Measurements from ENCODE around the gene TNRC18.
"Not testable (repeated sequence)": the region's sequence is repeated elsewhere in the genome, so short reads cannot be mapped to it uniquely, and the experiment has no call there.

The TNRC18 gene

DNA sequence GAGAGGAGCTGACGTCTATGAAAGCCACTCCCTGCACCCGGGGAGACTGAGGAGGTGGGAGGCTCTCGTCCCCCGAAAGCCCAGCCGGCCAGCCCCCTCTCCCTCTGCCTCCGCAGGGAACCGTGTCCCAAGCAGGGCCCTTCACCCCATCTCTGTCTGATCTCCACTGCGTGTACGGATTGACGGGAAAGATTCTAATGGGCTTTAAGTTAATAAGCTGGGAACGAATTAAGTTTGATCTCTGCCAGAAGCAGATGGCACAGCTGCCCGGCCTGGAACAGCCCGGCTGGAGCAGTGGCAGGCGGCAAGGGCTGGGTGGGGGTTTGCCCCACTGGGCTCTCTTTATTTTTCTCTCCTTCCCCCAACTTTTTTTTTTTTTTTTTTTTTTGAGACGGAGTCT, 147.0 kb downstream of the TNRC18 start:
- Histone ChIP-seq H3K4me3 (ENCODE audit: low read depth in 1 of 2, low read length in 2 of 2) (no peak overlapping the region), H3K36me3 (ENCODE audit: insufficient read depth, low read length) (no peaks in the 10 kb centered on the region), H3K9me3 (ENCODE audit: low read length) (no peaks in the 10 kb centered on the region), H3K27me3 (ENCODE audit: control insufficient read depth in 1 of 2, insufficient read depth in 2 of 2, low read length in 2 of 2) (no peaks in the 10 kb centered on the region), H3K4me1 (ENCODE audit: insufficient read depth, low read length) (no peaks in the 10 kb centered on the region), H3K27ac (ENCODE audit: low read depth, low read length) (no peak overlapping the region), H3K9ac (ENCODE audit: low read length) (no peak overlapping the region)

DNA sequence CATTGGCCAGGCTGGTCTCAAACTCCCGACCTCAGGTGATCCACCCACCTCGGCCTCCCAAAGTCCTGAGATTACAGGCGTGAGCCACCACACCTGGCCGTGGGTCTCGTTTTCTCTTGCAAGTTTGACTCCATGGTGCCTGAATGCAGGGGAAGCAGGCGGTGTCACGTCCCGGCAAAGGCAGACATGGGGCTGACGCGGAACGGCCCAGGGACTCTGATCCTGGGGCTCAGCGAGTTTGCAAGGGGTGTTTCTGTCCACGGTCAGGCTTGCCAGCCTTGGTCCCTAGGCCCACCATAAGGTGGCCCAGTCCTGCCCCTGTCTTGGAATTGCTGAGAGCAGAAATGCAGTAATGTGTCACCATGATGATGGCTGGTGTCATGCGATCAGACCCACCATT, 147.5 kb downstream of the TNRC18 start:
- H3K4me3 ChIP-seq (ENCODE audit: low read depth in 1 of 2, low read length in 2 of 2); H3K4me1 ChIP-seq (ENCODE audit: insufficient read depth, low read length); H3K9ac ChIP-seq (ENCODE audit: low read length); H3K27ac ChIP-seq (ENCODE audit: low read depth, low read length); H3K27me3 ChIP-seq (ENCODE audit: control insufficient read depth in 1 of 2, insufficient read depth in 2 of 2, low read length in 2 of 2); H3K9me3 ChIP-seq (ENCODE audit: low read length); H3K36me3 ChIP-seq (ENCODE audit: insufficient read depth, low read length): not testable (repeated sequence)

DNA sequence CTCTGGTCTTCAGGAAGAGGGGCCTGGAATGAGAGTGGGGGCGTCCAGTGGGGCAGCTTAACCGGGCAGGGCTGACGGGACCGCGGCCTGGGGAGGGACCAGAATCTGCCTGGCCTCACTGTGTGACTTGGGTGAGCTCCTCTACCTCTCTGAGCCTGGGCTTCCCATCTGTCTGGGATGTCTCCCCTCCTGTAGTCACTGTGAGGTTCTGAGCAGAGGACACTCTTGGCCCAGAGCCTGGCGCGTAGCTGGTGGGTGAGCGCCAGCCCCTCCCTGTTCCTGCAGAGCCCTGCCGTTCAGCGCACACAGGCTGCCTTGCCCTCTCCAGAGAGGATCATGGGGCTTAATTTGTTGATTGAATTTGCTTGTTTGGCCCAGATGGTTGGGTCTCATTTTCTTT, 148.1 kb downstream of the TNRC18 start:
- not testable (repeated sequence) for H3K4me1 ChIP-seq (ENCODE audit: insufficient read depth, low read length); H3K9ac ChIP-seq (ENCODE audit: low read length); H3K4me3 ChIP-seq (ENCODE audit: low read depth in 1 of 2, low read length in 2 of 2); H3K36me3 ChIP-seq (ENCODE audit: insufficient read depth, low read length); H3K27me3 ChIP-seq (ENCODE audit: control insufficient read depth in 1 of 2, insufficient read depth in 2 of 2, low read length in 2 of 2); H3K27ac ChIP-seq (ENCODE audit: low read depth, low read length); H3K9me3 ChIP-seq (ENCODE audit: low read length)

DNA sequence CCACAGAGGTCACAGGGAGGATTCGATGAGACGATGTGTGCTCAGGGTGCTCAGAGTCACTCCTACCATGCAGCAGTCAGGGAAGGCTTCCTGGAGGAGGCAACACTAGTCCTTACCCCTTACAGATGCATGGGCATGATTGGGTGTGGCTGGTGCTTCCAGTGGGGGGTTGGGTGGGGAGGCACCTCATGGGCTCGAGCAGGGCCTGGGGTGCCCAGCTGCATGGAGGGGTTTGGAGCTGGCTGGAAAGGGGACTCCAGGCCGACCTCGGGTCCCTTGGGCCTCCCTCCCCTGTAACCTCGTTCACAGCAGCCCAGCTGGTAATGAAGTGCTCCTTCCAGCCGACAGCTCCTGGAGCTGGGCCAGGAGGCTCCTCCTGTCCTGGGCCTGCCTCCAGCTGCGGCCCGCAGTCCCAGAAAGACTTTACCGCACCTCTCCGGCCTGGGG, 148.6 kb downstream of the TNRC18 start:
- H3K4me3 ChIP-seq (ENCODE audit: low read depth in 1 of 2, low read length in 2 of 2); H3K27ac ChIP-seq (ENCODE audit: low read depth, low read length): not testable (repeated sequence)

DNA sequence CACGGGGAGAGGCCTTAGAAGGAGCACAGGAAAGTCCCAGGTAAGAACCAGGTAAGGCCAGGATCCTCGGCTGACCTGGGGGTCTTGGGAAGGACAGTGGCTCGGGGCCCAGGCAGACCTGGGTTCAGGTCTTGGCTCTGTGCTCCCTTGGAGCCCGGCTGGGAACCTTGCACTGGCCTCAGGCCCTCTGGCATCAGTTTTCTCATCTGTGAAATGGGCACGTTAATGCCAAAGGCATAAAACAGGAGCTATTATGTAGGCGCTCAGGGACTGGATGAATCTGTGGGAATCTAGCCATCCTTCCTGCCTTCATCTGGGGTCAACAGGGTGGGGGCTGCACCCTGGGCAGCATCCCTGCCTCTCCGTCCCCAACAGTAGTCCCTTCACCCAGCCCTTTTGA, 149.2 kb downstream of the TNRC18 start:
- Histone ChIP-seq H3K27me3 (ENCODE audit: control insufficient read depth in 1 of 2, insufficient read depth in 2 of 2, low read length in 2 of 2) (no peaks in the 10 kb centered on the region), H3K9me3 (ENCODE audit: low read length) (no peaks in the 10 kb centered on the region), H3K27ac (ENCODE audit: low read depth, low read length) (no peak overlapping the region), H3K9ac (ENCODE audit: low read length) (no peak overlapping the region), H3K4me3 (ENCODE audit: low read depth in 1 of 2, low read length in 2 of 2) (no peak overlapping the region), H3K36me3 (ENCODE audit: insufficient read depth, low read length) (no peaks in the 10 kb centered on the region), H3K4me1 (ENCODE audit: insufficient read depth, low read length) (no peaks in the 10 kb centered on the region)

More for the DNA sequence above, 148.6 kb downstream of the TNRC18 start:
- H3K9me3 ChIP-seq (ENCODE audit: low read length); H3K36me3 ChIP-seq (ENCODE audit: insufficient read depth, low read length); H3K9ac ChIP-seq (ENCODE audit: low read length); H3K4me1 ChIP-seq (ENCODE audit: insufficient read depth, low read length); H3K27me3 ChIP-seq (ENCODE audit: control insufficient read depth in 1 of 2, insufficient read depth in 2 of 2, low read length in 2 of 2): not testable (repeated sequence)

DNA sequence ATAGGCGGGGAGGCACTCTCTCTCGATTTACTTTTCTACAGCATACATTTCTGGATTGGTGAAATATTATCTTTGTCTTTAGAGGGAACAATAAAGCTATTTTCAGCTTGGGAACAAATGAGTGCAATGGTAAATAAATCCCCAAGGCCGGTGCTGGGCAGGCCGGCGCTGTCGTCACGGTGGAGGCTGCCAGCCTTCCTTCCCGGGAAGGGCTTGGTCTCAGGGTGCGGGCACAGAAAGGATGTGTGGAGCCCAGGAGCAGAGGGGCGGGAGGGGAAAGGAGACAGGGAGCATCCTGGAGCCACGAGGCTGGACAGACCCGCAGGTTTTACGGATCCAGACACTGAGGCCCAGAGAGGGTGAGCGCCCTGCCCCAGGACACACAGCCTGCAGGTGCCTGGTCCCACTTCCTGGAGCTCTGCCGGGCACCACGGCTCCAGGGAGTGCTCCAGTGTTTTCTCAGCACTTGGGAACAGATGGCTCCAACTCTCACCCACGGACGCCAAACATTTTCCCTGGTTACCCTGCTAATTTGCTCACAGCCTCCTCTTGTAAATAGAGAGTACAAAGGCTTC, 149.7 kb downstream of the TNRC18 start:
- not testable (repeated sequence) for H3K9ac ChIP-seq (ENCODE audit: low read length); H3K27ac ChIP-seq (ENCODE audit: low read depth, low read length); H3K9me3 ChIP-seq (ENCODE audit: low read length); H3K4me1 ChIP-seq (ENCODE audit: insufficient read depth, low read length); H3K36me3 ChIP-seq (ENCODE audit: insufficient read depth, low read length); H3K27me3 ChIP-seq (ENCODE audit: control insufficient read depth in 1 of 2, insufficient read depth in 2 of 2, low read length in 2 of 2); H3K4me3 ChIP-seq (ENCODE audit: low read depth in 1 of 2, low read length in 2 of 2)

DNA sequence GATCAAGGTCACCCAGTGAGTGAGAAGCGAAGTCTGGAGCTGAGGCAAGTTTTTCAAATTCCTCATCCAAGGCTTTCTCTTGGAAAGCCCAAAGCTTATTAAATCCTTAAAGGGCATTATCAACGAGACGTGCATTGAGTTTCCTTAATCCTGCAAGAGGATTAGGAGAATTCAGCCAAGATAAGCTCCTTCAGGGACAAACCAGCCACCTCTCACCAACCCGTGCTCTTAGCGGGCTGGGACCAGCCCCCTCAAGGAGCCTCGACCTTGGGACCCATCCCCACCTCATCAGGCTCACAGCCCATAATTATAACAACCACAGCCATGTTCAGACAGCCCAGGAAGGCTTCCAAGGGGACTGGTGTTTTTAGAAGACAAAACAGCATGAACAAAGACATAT, 152.8 kb downstream of the TNRC18 start:
- no peak overlapping the region for H3K9ac ChIP-seq (ENCODE audit: low read length)

DNA sequence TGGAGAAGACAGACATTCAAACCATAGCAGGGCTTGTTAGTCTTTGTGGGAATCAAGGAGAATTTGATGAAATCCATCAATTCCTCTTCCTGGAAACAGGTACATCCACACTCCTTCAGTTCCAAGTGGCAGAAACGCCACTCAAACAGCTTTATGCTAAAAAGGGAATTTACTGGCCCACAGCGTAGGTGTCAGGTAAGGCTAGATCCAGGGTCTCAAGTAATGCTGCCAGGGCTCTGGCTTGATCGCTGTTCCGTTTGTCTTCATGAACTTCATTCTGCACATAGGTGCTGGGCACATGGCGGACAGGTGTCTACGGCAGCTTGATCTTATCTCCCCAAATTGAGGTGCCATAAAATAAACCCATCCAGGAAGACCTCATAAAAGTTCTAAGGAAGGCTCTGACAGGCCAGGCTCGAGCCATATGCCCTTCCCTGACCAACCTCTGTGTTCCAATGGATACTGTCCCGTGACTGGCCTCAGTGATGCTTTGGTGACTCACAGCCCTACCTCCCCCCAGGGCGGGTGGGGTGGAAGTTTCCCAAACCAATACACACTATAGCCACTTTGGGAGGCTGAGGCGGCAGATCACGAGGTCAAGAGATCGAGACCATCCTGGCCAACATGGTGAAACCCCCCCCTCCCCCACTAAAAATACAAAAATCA, 153.5 kb downstream of the TNRC18 start:
- not testable (repeated sequence) for H3K36me3 ChIP-seq (ENCODE audit: insufficient read depth, low read length); H3K4me1 ChIP-seq (ENCODE audit: insufficient read depth, low read length)

More for the DNA sequence above, 152.8 kb downstream of the TNRC18 start:
- no peaks in the 10 kb centered on the region for H3K9me3 ChIP-seq (ENCODE audit: low read length)
- H3K4me3 ChIP-seq (ENCODE audit: low read depth in 1 of 2, low read length in 2 of 2), result no peak overlapping the region
- no peaks in the 10 kb centered on the region for H3K36me3 ChIP-seq (ENCODE audit: insufficient read depth, low read length)
- H3K27me3 ChIP-seq (ENCODE audit: control insufficient read depth in 1 of 2, insufficient read depth in 2 of 2, low read length in 2 of 2), result no peaks in the 10 kb centered on the region
- H3K27ac ChIP-seq (ENCODE audit: low read depth, low read length), result no peak overlapping the region
- no peaks in the 10 kb centered on the region for H3K4me1 ChIP-seq (ENCODE audit: insufficient read depth, low read length)

DNA sequence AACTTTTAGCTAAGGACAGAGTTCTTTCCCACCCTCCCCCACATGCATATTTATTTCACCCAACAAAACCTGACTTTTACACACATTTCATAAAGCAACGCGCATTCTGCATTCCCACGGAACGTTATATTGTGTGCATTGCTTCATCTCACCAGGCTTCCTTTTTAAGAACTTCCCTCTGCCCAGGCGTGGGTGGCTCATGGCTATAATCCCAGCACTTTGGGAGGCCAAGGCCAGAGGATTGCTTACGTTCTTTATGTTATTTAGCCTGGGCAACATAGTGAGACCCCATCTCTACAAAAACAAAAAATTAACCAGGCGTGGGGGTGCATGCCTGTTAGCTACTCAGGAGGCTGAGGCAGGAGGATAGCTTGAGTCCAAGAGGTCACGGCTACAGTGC, 155.8 kb downstream of the TNRC18 start:
- H3K27me3 ChIP-seq (ENCODE audit: control insufficient read depth in 1 of 2, insufficient read depth in 2 of 2, low read length in 2 of 2); H3K36me3 ChIP-seq (ENCODE audit: insufficient read depth, low read length); H3K9me3 ChIP-seq (ENCODE audit: low read length); H3K4me1 ChIP-seq (ENCODE audit: insufficient read depth, low read length); H3K9ac ChIP-seq (ENCODE audit: low read length); H3K4me3 ChIP-seq (ENCODE audit: low read depth in 1 of 2, low read length in 2 of 2); H3K27ac ChIP-seq (ENCODE audit: low read depth, low read length): not testable (repeated sequence)

More for the DNA sequence above, 153.5 kb downstream of the TNRC18 start:
- not testable (repeated sequence) for H3K27me3 ChIP-seq (ENCODE audit: control insufficient read depth in 1 of 2, insufficient read depth in 2 of 2, low read length in 2 of 2); H3K4me3 ChIP-seq (ENCODE audit: low read depth in 1 of 2, low read length in 2 of 2); H3K9ac ChIP-seq (ENCODE audit: low read length); H3K27ac ChIP-seq (ENCODE audit: low read depth, low read length); H3K9me3 ChIP-seq (ENCODE audit: low read length)

DNA sequence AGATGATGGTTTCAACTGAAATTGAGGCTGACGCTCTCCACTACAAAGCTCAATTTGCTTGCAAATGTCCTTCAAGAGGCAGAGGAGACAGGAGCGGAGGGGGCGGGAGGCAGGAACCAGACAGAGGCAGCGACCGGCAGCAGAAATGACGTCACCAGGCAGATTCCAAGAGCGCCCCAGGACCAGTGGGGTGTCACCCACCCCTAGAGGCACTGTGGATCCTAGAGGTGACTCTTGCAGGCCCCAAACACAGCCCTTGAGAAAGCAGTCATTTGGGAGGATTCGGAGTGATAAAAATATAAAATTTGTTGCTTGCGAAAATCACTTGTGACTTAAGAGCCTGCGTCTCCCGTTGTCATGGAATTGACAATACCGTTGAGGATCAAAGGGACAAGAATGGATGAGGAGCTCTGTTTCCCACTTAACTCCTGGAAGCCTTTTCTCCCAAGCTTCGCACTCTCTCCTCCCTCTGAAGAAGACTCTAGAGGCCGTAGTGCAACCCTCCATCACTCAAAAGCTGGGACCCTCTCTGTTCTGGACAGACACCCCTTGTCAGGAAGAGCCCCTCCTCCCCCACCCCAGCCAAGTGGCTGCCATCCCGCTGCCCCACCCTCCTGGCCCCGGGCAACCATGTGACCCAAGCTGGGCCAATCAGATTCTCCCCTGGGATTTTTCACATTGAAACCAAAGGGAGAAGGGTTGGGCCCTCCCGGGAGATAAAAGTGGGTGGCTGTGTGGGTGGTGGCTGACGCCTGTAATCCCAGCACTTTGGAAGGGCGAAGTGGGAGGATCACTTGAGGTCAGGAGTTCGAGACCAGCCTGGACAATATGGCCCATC, 157.2 kb downstream of the TNRC18 start:
- no peak overlapping the region for H3K9ac ChIP-seq (ENCODE audit: low read length)
- H3K27ac ChIP-seq (ENCODE audit: low read depth, low read length), result no peak overlapping the region
- H3K9me3 ChIP-seq (ENCODE audit: low read length), result no peaks in the 10 kb centered on the region
- H3K4me3 ChIP-seq (ENCODE audit: low read depth in 1 of 2, low read length in 2 of 2), result no peak overlapping the region
- no peaks in the 10 kb centered on the region for H3K36me3 ChIP-seq (ENCODE audit: insufficient read depth, low read length)
- H3K27me3 ChIP-seq (ENCODE audit: control insufficient read depth in 1 of 2, insufficient read depth in 2 of 2, low read length in 2 of 2), result no peaks in the 10 kb centered on the region
- H3K4me1 ChIP-seq (ENCODE audit: insufficient read depth, low read length), result no peaks in the 10 kb centered on the region

DNA sequence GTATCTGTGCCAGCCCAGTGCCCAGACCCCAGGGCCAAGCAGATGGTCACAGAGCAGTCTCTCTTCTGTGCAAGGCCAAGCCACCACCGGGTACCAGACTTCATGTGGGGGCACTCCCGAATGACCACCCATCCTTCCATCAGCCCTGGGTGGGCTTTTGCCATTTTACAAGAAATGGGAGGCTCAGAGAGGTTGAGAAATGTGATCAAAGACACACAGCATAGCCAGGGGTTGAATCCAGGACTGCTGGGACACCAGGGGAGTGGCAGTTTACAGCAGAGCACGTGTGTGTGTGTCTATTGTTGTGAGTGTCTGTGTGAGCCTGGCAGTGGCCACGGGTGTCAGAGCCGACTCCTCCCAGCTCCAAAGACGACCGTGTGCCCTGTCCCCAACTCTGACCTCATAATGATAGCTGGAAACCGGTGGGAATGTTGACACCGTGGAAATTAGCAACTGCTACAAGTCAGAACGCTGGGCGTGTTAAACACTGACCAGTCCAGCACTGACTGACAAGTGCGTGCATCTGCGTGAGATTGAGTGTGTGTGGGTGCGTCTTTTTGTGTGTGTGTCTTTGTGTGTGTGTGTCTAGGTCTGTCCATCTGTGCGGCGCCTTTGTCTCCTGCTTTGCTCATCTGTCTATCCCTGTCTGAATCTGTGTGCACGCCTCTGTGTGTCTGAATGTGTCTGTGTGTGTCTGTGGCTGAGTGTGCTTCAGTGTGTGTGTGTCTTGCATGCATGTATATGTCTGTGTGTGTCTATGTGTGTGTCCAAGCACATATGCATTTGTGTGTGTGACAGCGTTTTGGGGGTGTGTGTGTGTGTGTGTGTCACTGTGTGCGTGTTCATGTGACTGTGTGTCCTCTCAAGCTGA, 158.1 kb downstream of the TNRC18 start:
- Histone ChIP-seq H3K4me1 (ENCODE audit: insufficient read depth, low read length) (no peaks in the 10 kb centered on the region), H3K4me3 (ENCODE audit: low read depth in 1 of 2, low read length in 2 of 2) (no peak overlapping the region), H3K27ac (ENCODE audit: low read depth, low read length) (no peak overlapping the region), H3K27me3 (ENCODE audit: control insufficient read depth in 1 of 2, insufficient read depth in 2 of 2, low read length in 2 of 2) (no peaks in the 10 kb centered on the region), H3K9me3 (ENCODE audit: low read length) (no peaks in the 10 kb centered on the region), H3K9ac (ENCODE audit: low read length) (no peak overlapping the region), H3K36me3 (ENCODE audit: insufficient read depth, low read length) (no peaks in the 10 kb centered on the region)
